Activated T-helper 1 cell treated with Interleukin-2 at 50 U/mL for 16 hours (primary cell): Measurements from ENCODE around the gene KCNN3.

ENCODE experiments used
- DNase-seq: peaks from one replicate; pipeline ENCODE4 v3.0.0-alpha.2; 2020; ENCODE audit warnings: low read depth

KCNN3 gene

GRCh38 chr1:154729031-154729442 lies 141.0 kb downstream of the KCNN3 start:
- DNase-seq: no peak

DNA sequence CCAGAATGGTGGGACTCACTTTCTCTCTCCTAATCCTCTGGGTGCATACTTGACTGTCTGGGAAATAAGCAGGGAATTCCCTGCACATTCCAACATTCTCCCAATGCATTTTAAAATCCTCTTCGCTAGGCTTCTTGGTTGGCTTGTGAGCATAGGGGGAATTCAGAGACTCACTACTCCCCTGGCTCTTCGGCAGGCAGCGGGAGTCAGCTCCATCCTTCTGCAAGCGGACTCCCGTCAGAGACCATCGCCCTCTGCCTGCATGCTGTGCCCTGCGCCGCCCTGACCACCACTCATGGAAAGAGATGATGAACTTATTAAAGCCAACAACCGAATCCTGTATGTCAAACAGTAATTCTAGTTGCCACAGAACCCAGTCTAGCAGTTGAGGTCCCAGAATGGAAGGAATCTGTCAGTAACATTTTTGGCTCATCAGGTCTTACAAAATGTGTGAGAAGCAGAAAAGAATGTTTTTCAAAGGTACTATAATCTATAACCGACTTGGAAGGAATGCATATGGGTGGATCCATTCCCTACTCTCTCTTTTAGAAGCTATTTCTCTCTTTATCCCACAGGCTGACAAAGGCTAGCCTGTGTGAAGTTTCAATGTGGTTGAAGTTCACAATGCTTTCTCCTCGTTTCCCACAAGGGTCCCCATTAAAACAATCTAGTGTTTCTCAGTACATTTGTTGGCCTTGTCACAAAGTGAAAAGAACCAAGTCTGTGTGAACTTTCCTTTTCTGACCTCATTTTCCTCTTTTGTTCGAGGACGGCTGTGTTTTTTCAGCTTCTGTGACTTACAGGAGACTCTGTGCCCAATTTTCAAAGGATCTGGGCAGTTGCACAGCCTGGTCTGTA lies 143.0 kb downstream of the KCNN3 start:
- no peak for DNase-seq

- DNase-seq: no peak
Observed at GRCh38 chr1:154726443-154726842, 143.6 kb downstream of the KCNN3 start.

DNA sequence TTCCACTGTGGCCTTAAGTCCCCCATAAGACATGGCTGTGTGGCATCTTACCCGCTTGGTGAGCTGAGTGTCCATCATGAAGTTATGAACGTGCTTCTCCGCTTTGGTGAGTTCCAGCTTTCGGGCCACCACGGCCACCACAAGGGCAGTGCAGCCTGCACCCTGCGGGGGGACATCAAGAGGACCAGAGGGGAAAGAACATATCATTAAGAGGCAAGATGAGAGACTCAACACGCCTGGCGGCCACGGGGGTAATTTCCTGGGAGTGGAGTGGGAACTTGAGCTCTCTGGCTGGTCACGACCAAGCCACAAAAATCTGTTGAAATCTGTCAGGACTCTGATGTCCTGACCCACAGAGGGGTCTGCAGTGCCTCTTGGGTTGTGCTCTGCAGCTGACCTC lies 144.2 kb downstream of the KCNN3 start:
- DNase-seq: no peak

DNA sequence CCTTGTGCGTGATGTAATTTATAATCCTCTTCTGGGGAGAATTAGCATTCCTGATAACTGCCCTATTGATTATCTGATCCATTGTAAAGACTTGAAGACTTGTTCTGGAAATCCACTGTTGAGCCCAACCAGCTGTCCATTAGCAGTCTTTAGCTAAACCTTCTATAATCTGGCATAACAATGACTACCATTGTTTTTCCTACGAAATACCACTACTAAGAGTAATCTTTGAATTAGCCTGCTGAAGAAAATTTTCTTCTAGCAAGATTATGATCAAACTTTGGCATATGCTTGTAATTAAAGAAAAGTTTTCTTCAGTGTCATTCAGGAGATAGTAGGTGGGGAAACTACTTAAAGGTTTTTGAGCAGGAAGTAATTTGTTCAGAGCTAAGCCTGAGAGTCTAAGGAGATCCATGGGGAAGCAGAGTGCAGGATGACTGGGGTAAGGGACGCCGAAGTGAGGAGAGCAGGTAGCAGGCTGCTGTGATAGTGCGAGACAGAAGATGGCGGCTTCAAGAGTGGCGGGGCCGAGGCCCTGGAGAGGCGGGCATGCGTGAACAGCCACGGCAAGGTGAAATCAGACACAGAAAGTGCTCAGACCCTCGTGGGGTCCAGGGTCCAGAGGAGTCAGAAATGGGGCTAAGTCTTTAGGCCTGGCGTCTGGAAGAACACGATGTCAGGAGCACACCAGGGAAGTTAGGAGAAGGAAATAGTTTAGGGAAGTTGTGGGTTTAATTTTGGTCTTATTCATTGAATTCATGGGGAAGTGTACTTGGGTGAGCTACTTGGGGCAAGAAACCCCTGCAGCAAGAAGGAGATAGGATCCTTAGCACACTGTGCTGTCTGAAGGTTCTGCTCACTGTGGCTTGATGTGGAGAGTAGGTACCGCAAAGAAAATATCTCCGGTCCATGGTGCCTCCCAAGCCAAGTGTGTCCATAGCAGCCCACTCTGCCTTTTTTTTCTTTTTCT lies 149.5 kb downstream of the KCNN3 start:
- no peak for DNase-seq

GRCh38 chr1:154719586-154720327 lies 150.3 kb downstream of the KCNN3 start:
- no peak for DNase-seq

DNA sequence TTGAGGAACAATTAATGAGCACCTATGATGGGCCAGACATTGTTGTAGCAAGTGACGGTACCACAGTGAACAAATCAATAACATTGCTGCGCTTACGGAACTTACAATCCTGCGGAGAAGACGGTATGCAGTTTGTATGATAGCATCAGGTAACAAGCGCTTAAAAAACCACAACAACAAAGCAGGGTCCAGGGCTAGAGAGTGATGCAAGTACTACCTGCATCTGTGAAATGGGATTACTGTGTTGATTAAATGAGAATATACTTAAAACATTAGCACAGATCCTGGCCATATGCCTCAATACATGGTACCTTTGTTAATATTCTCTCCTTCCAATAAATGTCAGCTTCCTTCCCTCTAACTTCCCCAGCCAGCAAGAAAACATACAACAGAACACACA lies 151.5 kb downstream of the KCNN3 start:
- no peak for DNase-seq

GRCh38 chr1:154717528-154717924 lies 152.6 kb downstream of the KCNN3 start:
- DNase-seq: no peak

DNA sequence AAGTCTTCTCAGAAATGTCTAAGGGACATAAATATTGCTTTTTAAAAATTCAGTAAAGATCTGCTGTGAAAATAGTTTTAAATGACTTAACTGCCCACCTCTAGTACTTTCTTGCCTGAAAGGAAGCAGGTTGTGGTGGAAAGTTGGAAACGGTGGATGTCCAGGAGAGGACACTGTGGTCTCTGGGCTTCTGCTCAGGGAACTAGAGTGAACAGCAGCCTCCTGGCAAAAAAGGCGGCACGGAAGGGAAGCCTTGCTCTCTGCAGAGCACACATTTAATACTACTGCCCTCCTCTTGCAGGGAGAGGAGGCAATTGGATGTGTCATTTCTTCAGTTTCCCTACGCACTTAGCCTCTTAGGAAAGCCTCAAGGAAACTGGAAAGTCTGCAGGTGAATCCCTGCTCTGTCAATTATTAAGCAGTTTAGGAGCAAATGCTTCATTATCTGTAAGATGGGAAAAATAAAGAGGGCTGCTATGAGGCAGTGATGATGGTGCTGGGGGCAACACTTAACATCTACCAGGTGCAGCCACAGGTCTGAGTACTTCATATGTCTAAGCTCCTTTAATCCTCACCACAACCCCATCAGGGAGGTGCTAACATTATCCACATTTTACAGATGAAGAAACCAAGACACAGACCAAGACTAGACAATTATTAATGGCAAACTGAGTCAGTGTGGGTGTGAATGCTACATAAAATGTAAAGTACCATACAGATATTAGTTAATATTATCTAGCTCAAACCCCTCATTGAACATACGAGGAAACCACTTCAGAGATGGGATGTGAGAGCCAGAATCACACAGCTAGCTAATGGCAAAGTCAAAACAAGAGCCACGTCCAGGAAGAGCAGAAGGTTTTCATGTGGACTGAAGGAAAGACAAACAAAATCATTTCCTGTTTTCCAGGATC lies 153.2 kb downstream of the KCNN3 start:
- no peak for DNase-seq

DNA sequence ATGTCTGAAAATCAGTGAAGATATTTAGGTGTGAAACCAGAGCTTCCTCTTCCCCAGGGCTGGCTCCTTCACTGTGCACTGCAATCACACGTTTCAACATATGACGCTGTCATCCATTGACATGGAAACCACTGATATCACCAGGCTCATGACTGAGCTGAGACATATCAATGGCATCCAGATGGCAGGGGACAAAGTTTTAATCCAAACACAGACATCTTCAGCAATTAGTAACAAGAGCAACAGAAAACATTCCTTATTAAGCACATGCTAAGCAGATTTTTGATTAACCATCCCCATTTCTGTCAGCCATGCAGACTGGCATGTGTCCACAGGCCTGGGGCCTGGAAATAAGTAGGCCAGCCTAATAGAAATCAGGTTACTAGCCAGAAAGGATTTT lies 154.1 kb downstream of the KCNN3 start:
- DNase-seq: no peak

- DNase-seq: no peak
Observed at GRCh38 chr1:154715385-154715784, 154.7 kb downstream of the KCNN3 start.

GRCh38 chr1:154714638-154715037 lies 155.4 kb downstream of the KCNN3 start:
- DNase-seq: no peak

DNA sequence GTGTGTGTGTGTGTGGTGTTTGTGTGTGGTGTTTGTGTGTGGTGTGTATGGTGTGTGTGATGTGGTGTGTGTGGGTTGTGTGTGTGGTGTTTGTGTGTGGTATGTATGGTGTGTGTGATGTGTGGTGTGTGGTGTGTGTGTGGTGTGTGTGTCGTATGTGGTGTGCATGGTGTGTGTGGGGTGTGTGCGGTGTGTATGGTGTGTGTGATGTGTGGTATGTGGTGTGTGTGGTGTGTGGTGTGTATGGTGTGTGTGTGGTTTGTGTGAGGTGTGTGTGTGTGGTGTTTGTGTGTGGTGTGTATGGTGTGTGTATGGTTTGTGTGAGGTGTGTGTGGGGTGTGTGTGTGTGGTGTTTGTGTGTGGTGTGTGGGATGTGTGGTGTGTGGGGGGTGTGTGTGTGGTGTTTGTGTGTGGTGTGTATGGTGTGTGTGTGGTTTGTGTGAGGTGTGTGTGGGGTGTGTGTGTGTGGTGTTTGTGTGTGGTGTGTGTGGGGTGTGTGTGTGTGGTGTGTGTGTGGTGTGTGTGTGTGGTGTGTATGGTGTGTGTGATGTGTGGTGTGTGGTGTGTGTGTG lies 155.9 kb downstream of the KCNN3 start:
- DNase-seq: no peak

- DNase-seq: no peak
Observed at GRCh38 chr1:154713005-154713404, 157.1 kb downstream of the KCNN3 start.

GRCh38 chr1:154712166-154712810 lies 157.8 kb downstream of the KCNN3 start:
- DNase-seq: no peak

DNA sequence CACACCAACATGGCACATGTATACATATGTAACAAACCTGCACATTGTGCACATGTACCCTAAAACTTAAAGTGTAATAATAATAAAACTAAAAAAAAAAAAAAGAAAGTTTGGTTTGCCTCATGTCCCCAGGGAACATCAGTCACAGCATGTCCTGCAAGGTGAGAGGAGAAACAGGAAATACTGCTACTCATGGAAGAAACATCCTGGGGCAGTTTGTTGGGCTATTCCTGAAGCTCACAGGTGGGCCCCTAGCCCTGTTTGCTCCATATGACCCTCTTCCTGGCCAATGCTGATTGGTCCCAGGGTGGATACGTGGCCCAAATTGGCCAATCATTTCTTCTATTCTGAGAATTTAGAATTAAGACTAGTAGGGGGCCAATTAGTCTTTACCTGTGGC lies 158.7 kb downstream of the KCNN3 start:
- DNase-seq: no peak

DNA sequence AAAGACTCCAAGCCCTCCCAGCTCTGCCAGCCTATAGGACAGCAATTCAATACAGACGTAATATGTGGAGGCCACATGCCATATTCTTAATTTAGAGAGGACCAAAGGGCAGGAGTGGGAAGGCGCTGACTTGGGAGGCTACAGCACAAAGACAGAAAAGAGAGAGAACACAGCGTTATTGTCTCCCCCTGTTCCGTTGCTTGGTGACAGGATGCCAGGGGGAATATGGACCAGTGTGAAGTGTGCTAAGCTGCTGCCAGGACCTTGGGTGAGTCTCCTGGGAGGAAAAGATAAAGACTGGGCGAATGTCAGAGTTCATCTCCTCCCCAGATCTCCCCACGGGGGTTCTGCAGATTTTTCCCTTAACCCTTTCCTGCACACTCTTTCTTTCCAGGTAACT lies 160.0 kb downstream of the KCNN3 start:
- DNase-seq: no peak

- no peak for DNase-seq
Observed at GRCh38 chr1:154707901-154708463, 162.1 kb downstream of the KCNN3 start.

DNA sequence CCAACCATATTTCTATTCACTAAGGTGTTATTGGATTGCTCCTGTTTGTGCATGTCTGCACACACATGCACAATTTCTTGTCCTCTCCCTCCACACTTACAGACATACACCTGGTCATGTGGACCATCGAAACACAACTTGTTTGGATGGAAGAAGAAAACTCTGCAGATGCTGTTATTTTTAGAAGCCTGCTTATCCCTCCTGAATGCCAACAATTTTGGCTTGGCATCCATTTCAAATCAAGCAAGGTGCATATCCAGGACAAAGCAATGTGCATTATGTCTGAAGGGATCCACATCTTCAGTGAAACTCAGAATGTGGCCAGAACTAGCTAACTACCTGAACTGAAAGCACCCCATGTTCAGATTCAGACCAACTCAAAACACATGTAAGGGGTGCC lies 163.2 kb downstream of the KCNN3 start:
- no peak for DNase-seq

DNA sequence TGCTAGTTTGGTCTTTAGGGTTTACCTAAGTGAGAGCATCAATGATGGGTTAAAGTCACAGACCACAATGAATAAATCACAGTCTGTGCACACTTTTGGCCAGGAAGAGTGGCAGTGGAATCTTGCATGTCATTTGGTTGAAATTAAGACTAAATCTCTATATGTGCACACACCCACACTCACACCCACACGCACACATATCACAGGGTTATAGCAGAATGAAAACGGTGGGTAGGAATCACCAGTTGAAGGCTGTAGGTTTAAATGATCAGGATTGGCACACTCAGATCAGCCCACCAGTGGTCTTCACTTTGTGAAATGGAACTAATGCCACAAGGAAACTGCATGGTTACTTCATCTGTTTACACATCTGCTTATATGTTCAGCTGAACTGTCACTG lies 164.5 kb downstream of the KCNN3 start:
- no peak for DNase-seq
